ENCODE data around the gene GLO1.
A peak's percentile ranks its signal among the peaks of the same experiment; 100 is the strongest.

The GLO1 gene

DNA sequence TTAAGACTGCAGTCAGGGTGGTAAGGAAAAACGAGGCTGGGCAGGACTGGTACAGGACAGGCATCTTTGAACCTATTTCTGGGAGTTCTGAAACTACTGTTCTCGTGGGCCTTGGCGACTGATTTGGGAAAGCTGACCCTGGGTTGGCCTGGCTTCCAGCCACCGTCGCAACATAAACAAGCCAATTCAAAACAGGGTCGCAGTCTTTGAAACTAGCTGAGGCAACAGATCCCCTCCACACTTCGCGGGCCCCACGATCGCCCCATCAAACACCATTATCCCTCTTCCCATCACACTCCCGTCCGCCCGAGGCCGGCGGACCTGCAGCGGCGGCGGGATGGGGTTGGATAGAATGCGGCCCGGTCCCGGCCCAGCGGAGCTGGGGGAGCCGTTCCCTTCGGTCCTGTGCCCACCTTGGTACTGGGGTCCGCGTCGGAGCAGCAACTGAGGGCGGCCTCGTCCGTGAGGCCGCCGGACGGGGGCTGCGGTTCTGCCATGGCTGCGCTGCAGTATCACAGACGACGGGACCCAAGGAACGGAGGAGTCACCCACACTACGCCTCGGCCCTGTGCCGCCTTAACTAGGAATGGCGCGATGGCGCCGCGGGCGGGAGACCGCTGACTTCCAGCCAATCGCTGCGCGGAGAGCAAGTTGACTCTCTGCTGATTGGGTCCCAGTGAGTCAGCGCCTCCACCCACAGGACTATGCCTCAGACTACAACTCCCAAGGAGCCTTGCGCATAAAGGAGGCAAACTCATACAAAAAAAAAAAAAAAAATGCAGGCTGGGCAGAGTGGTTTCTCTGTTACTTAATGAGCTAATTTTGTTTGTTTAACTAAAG lies at the start of gene GLO1:
GLO1 (minus strand) TSS at position 588 of the 840 bp plus-strand sequence; CDS start at position 497, 91 bp downstream.
- TF ChIP-seq, protein P1, sequence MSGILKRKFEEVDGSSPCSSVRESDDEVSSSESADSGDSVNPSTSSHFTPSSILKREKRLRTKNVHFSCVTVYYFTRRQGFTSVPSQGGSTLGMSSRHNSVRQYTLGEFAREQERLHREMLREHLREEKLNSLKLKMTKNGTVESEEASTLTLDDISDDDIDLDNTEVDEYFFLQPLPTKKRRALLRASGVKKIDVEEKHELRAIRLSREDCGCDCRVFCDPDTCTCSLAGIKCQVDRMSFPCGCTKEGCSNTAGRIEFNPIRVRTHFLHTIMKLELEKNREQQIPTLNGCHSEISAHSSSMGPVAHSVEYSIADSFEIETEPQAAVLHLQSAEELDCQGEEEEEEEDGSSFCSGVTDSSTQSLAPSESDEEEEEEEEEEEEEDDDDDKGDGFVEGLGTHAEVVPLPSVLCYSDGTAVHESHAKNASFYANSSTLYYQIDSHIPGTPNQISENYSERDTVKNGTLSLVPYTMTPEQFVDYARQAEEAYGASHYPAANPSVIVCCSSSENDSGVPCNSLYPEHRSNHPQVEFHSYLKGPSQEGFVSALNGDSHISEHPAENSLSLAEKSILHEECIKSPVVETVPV (CRISPR knock-in tag; IDR thresholded peaks at IDR 0.05), result no peak
- TF ChIP-seq PPARA (CRISPR knock-in tag; IDR thresholded peaks at IDR 0.05; ENCODE audit: borderline replicate concordance) (no peak), TOX (CRISPR knock-in tag; IDR thresholded peaks at IDR 0.05; ENCODE audit: borderline replicate concordance) (no peak), CSDC2 (CRISPR knock-in tag; IDR thresholded peaks at IDR 0.05) (peak; percentile 20; the same call in 1 of the 2 replicates), ZC3H10 (CRISPR knock-in tag; IDR thresholded peaks at IDR 0.05) (no peak), GLIS3 (CRISPR knock-in tag; IDR thresholded peaks at IDR 0.05) (no peak), RARB (CRISPR knock-in tag; IDR thresholded peaks at IDR 0.05) (no peak), ZNF565 (CRISPR knock-in tag; conservative IDR thresholded peaks at IDR 0.05; ENCODE audit: low read depth) (no peak), ISL1 (CRISPR knock-in tag; IDR thresholded peaks at IDR 0.05) (no peak), ZFP3 (CRISPR knock-in tag; IDR thresholded peaks at IDR 0.05) (0 out of 2 replicates have a peak, but pooled peaks have one; percentile 45)
- TF ChIP-seq, protein P2, sequence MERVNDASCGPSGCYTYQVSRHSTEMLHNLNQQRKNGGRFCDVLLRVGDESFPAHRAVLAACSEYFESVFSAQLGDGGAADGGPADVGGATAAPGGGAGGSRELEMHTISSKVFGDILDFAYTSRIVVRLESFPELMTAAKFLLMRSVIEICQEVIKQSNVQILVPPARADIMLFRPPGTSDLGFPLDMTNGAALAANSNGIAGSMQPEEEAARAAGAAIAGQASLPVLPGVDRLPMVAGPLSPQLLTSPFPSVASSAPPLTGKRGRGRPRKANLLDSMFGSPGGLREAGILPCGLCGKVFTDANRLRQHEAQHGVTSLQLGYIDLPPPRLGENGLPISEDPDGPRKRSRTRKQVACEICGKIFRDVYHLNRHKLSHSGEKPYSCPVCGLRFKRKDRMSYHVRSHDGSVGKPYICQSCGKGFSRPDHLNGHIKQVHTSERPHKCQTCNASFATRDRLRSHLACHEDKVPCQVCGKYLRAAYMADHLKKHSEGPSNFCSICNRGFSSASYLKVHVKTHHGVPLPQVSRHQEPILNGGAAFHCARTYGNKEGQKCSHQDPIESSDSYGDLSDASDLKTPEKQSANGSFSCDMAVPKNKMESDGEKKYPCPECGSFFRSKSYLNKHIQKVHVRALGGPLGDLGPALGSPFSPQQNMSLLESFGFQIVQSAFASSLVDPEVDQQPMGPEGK (CRISPR knock-in tag; IDR thresholded peaks at IDR 0.05; ENCODE audit: borderline replicate concordance), result no peak
- TF ChIP-seq, protein P3, sequence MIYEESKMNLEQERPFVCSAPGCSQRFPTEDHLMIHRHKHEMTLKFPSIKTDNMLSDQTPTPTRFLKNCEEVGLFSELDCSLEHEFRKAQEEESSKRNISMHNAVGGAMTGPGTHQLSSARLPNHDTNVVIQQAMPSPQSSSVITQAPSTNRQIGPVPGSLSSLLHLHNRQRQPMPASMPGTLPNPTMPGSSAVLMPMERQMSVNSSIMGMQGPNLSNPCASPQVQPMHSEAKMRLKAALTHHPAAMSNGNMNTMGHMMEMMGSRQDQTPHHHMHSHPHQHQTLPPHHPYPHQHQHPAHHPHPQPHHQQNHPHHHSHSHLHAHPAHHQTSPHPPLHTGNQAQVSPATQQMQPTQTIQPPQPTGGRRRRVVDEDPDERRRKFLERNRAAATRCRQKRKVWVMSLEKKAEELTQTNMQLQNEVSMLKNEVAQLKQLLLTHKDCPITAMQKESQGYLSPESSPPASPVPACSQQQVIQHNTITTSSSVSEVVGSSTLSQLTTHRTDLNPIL (CRISPR knock-in tag; IDR thresholded peaks at IDR 0.05; ENCODE audit: low read depth), result no peak
- ATAC-seq, result peak; percentile 100

DNA sequence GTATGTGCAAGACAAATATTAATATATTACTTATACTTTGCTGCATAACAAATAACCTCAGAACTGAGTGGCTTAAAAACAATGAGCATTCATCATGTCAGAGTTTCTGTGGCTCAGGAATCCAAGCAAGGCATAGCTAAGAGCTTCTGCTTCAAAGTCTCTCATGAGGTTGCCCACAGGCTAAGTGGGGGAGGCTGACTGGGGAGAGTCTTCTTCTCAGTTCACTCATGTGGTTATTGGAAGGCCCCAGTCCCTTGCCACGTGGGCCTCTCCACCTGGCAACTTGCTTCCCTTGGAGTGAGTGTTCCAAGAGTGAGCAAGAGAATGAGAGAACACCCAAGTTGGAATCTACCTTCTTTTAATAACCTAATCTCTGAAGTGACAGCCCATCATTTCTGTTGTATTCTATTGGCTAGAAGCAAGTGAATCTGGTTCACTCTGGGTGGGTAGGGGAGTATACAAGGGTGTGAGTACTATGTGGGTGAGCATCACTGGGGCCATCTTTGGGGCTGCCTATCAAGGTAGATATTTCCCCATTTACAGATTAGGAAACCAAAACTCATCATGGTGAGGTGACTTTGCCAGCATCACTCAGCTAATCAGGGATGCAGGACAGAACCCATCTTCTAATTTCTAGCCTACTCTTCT lies 48.1 kb upstream of the GLO1 start:
- TF ChIP-seq, protein P1 (CRISPR knock-in tag; IDR thresholded peaks at IDR 0.05), result no peak
- TF ChIP-seq ARNTL (CRISPR knock-in tag; IDR thresholded peaks at IDR 0.05; ENCODE audit: borderline replicate concordance, low read depth), result no peak
- TF ChIP-seq ZNF70 (CRISPR knock-in tag; IDR thresholded peaks at IDR 0.05), result no peak
- no peak for TF ChIP-seq PPARA (CRISPR knock-in tag; IDR thresholded peaks at IDR 0.05; ENCODE audit: borderline replicate concordance)
- TF ChIP-seq, protein P2 (CRISPR knock-in tag; IDR thresholded peaks at IDR 0.05; ENCODE audit: borderline replicate concordance), result no peak
- TF ChIP-seq ESRRG (CRISPR knock-in tag; IDR thresholded peaks at IDR 0.05), result no peak
- no peak for TF ChIP-seq RARB (CRISPR knock-in tag; IDR thresholded peaks at IDR 0.05)
- TF ChIP-seq SNAI2 (CRISPR knock-in tag; IDR thresholded peaks at IDR 0.05), result no peak
- TF ChIP-seq ZFP3 (CRISPR knock-in tag; IDR thresholded peaks at IDR 0.05), result no peak
- TF ChIP-seq, protein P3 (CRISPR knock-in tag; IDR thresholded peaks at IDR 0.05; ENCODE audit: low read depth), result no peak
- no peak for TF ChIP-seq GLIS3 (CRISPR knock-in tag; IDR thresholded peaks at IDR 0.05)
- no peak for TF ChIP-seq ZC3H10 (CRISPR knock-in tag; IDR thresholded peaks at IDR 0.05)
- TF ChIP-seq ZFP30 (CRISPR knock-in tag; IDR thresholded peaks at IDR 0.05), result no peak
- TF ChIP-seq OSR1 (CRISPR knock-in tag; IDR thresholded peaks at IDR 0.05), result no peak
- no peak for TF ChIP-seq ZNF8 (CRISPR knock-in tag; IDR thresholded peaks at IDR 0.05)
- no peak for TF ChIP-seq ZNF565 (CRISPR knock-in tag; conservative IDR thresholded peaks at IDR 0.05; ENCODE audit: low read depth)
- no peak for ATAC-seq

All from SK-N-SH treated with all-trans-retinoic acid at 6 μM for 48 hours (cell line).